HTR-8/SVneo (cell line): ENCODE data around the gene NALCN.

ENCODE experiments used
- DNase-seq: peaks from one replicate; pipeline ENCODE4 v3.0.0; 2011; ENCODE audit warnings: low spot score, mixed read lengths; ENCODE audit not compliant: insufficient read length
- FAIRE-seq: peaks from 2 replicates; lab custom pipeline; 2011; peaks lifted over from hg19 to GRCh38; lab: Jason Lieb, UNC

The NALCN gene

GRCh38 chr13:101219609-101220265 lies 196.6 kb downstream of the NALCN start:
- DNase-seq (no peak), FAIRE-seq (no peak)

DNA sequence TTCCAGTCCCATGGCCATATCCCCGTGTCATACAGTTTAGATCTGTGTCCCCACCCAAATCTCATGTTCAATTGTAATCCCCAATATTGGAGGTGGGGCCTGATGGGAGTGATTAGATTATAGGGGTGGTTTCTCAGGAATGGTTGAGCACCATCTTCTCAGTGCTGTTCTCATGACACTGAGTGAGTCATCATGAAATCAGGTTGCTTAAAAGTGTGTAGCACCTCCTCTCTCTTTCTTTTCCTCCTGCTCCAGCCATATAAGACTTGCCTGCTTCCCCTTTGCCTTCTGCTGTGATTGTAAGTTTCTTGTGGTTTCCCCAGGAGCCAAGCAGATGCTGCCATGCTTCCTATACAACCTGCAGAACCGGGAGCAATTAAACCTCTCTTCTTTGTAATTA lies 197.8 kb downstream of the NALCN start:
- no peak for FAIRE-seq
- DNase-seq: no peak

- FAIRE-seq (no peak), DNase-seq (no peak)
These were observed 199.2 kb downstream of the NALCN start for GRCh38 chr13:101217086-101217485.

DNA sequence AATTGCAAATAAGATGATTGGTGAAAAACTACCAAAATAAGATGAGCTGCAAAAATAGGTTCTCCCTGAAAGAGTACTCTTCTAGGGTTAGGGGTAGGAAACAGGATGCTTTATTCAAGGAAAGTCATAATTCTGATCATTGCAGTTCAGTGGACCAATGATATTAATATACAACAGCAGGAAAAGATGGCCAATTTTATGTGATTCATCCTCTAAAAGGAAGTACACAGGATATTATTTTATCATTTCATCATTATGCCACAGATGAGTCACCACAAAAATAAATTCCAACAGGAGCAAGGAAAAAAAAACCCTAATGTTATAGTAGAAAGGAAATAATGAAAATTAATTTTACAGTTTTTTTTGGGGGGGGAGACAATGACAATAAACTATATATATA lies 205.0 kb downstream of the NALCN start:
- FAIRE-seq (no peak), DNase-seq (peak; percentile 17)

- DNase-seq (no peak), FAIRE-seq (no peak)
These were observed 205.5 kb downstream of the NALCN start for GRCh38 chr13:101210774-101211173.

GRCh38 chr13:101209206-101209893 lies 207.0 kb downstream of the NALCN start:
- FAIRE-seq (no peak), DNase-seq (no peak)

GRCh38 chr13:101205408-101205807 lies 210.9 kb downstream of the NALCN start:
- FAIRE-seq (no peak), DNase-seq (no peak)

DNA sequence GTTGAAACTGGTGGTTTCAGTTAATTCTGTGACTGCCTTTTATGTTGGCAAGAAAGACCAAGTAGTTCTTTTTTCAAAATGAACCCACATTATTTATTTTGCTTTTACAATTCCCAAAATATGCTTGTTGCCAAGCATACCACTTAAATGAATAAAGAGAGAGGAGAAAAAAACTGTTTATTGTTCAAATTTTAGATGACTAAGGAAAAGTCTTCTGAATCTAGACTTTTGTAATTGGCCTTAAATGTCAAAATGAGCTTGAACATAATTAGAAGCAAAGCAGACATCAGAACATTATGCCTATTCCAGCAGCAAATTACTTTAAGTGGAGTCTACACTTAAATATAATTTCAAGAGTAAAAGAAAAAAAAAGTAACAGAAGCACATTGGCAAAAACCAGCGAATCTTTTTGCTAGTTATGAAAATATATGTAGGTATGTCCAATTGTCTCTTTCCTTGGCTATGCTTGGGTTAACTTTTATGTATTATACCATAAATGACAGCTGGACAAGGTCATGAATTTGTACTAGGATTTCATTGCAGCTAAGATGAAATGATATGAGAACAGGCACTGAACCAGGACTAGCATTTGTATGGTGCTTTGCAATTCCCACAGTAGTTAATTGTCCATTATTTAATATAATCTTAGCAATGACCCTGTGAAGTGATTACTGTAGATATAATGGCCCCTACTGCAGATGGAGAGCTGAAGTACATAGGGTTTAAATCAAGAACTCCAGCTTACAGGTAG lies 211.9 kb downstream of the NALCN start:
- FAIRE-seq: no peak

DNA sequence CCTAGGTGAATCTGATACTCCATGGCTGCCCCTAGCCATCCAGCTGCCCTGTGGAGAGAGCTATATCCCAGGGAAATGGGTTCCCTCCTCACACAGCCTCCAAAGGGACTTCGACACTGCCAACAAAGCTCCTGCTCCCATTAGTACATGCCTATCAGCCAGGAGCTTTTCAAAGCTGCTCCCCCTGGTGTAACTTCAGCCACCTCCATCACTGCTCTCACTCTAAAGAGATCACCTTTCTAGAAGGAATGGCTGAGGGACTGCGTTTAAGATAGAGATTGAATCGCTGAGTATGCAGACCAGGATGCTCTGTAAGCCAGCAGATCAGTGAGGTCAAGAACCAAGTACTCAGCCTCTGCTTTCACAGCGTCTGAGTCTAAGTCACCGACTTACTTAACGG lies 213.7 kb downstream of the NALCN start:
- DNase-seq (no peak), FAIRE-seq (no peak)

More for the DNA sequence above, 211.9 kb downstream of the NALCN start:
- no peak for DNase-seq

DNA sequence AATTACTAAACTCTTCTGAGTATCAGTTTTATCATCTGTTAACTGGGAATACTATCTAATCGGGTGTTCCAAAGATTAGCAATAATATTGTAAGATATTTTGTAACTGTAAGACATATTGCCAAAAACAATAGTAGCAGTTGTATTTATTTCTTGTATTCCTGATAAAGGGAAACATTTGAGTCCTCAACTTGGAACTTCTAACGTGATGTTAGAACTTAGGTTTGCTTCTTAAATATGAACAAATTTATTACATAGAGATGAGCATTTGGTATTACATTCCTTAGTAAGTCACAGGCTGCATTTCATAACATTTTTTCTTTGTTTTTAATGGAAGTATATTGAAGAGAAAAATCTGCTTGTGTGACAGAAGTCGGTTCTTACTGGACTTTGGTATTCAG lies 225.3 kb downstream of the NALCN start:
- FAIRE-seq: no peak

GRCh38 chr13:101190337-101190736 lies 226.0 kb downstream of the NALCN start:
- no peak for DNase-seq

More for the DNA sequence above, 225.3 kb downstream of the NALCN start:
- DNase-seq: no peak

DNA sequence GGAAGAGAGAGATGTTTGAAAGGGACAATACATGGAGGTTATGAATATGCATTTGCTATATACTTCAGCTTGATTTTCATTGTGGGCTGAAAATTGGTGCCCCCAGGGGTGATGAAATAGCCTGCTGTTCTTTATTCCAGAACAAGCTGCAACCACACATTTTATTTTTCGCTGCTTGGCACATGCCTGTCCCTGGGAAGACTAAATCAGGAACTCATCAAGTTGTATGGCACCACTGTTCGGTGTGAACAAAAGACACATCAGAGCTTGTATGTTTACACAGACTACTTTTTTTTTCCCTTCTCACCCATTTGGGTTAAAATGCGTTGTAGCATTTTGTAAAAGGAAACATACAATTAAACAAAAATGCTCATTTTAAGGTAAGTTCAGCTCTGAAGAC lies 230.7 kb downstream of the NALCN start:
- DNase-seq: no peak
- FAIRE-seq: no peak

More at GRCh38 chr13:101190337-101190736, 226.0 kb downstream of the NALCN start:
- no peak for FAIRE-seq

DNA sequence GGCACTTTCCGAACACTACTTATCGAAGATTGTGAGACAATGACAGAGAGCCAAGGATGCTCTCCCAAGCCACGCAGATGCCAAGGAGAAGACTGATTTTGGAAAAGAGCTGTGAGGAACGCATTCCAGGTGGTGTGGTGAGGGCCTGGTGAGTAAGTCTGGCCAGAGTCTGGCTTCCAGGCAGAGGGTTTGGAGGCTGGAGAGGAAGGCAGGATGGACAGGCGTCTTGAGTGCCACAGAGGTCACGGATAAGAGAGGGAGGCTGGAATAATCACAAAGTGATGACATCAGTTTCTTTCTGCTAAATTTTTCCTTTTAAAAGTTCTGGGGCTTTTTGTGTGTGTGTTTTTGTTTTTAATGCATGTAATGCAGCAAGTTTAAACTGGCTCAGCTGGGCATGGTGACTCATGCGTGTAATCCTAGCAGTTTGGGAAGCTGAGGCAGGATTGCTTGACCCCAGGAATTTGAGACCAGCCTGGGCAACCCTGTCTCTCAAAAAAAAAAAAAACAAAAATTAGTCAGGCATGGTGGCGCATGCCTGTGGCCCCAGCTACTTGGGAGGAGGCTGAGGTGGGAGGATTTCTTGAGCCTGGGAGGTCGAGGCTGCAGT lies 235.1 kb downstream of the NALCN start:
- FAIRE-seq (no peak), DNase-seq (no peak)

DNA sequence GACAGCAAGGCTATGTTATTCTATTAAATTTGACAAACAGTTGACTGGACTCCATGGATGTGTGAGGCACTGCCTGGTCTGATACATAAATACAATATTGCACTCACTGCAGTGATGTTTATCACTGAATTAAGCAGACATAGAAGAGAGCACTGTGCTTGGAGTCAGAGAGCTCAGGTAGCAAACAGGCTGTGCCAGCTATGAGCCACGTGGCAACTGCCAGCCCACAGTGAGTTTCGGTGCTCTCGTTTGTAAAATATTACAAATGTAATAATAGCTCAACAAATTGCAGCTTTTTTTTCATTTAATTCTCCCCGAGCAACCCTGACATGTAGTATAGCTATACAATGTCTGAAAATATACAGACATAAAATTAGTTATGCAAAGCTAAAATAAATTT lies 237.3 kb downstream of the NALCN start:
- DNase-seq (no peak), FAIRE-seq (no peak)

- DNase-seq: no peak
- FAIRE-seq: no peak
These were observed 237.9 kb downstream of the NALCN start for GRCh38 chr13:101178406-101178805.

GRCh38 chr13:101170306-101170705 lies 246.0 kb downstream of the NALCN start:
- FAIRE-seq (no peak), DNase-seq (no peak)

DNA sequence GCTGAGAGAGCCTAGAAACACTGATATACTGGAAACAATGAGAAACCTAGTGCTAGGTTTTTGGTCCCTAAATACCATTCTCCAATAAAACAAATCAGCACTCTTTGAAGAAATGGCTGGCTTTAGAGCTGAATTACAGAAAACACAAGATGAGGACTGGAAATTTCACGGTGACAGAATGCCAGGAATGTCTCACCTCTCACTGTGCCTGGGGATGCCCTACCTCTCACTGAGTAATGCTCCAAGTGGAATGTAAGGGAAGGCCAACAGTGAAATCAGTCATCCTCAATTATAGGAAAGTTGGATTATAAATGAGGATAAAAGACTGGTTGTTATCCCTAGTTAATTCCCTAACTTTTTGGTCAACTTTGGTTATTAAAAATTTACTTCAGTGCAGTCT lies 259.0 kb downstream of the NALCN start:
- DNase-seq (no peak), FAIRE-seq (no peak)

- peak; percentile 2 for DNase-seq
- FAIRE-seq: no peak
These were observed 260.4 kb downstream of the NALCN start for GRCh38 chr13:101155920-101156319.

GRCh38 chr13:101152184-101152583 lies 264.1 kb downstream of the NALCN start:
- FAIRE-seq: no peak
- DNase-seq: no peak

DNA sequence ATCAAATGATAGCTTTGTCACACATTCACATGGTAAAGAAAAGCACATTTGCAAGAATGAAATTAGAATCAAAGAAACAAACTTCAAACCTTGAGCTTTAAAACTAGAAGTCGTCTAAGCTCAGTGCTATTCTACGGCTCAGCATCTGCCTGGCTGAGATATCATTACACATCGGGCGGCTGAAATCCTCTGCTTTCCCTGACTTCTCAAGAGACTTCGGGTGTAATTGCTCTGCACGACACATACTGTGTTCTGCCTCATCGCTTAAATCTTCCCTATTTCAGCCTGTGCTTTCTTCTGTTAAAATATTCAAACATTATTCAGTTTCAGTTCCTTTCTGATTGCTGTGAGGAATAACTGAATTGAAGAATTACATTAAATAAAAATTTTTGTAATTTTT lies 265.3 kb downstream of the NALCN start:
- FAIRE-seq: no peak
- DNase-seq: no peak
